HG03457 (cell line): ENCODE data around the gene SRM.
A peak's percentile ranks its signal among the peaks of the same experiment; 100 is the strongest.
"Not testable (repeated sequence)": the region's sequence is repeated elsewhere in the genome, so short reads cannot be mapped to it uniquely, and the experiment has no call there.

Experiments
- ATAC-seq: cut with Tn5 transposase; IDR thresholded peaks from one replicate; pipeline ENCODE4 v1.9.1; 2021; ENCODE audit warnings: moderate number of reproducible peaks; ENCODE audit not compliant: unreplicated experiment

SRM gene

GRCh38 chr1:11059968-11060830, at the start of gene SRM:
Gene SRM (minus strand): TSS chr1:11060018. CDS start chr1:11059943, 75 bp downstream.
- ATAC-seq: peak; percentile 77

GRCh38 chr1:11109047-11109760, 49.4 kb upstream of the SRM start:
- no peak for ATAC-seq

GRCh38 chr1:11107599-11107998, 47.8 kb upstream of the SRM start:
- no peak for ATAC-seq

GRCh38 chr1:11105586-11105985, 45.8 kb upstream of the SRM start:
- no peak for ATAC-seq

GRCh38 chr1:11101347-11101746, 41.5 kb upstream of the SRM start:
- no peak for ATAC-seq

- ATAC-seq: not testable (repeated sequence)
Observed at GRCh38 chr1:11100806-11101205, 41.0 kb upstream of the SRM start.

GRCh38 chr1:11100149-11100493, 40.3 kb upstream of the SRM start:
- ATAC-seq: no peak

- ATAC-seq: peak; percentile 66
Observed at GRCh38 chr1:11099310-11100148, 39.7 kb upstream of the SRM start, which contains the start of gene EXOSC10. Gene EXOSC10 (minus strand): TSS chr1:11099869. CDS start chr1:11099831, 38 bp downstream.

GRCh38 chr1:11098931-11099309, 39.1 kb upstream of the SRM start:
- no peak for ATAC-seq

GRCh38 chr1:11083784-11084183, 24.0 kb upstream of the SRM start:
- ATAC-seq: not testable (repeated sequence)

GRCh38 chr1:11080931-11081330, 21.1 kb upstream of the SRM start:
- ATAC-seq: no peak

GRCh38 chr1:11078631-11079030, 18.8 kb upstream of the SRM start:
- no peak for ATAC-seq

GRCh38 chr1:11073398-11073797, 13.6 kb upstream of the SRM start:
- ATAC-seq: not testable (repeated sequence)

- no peak for ATAC-seq
Observed at GRCh38 chr1:11072216-11072917, 12.5 kb upstream of the SRM start.

GRCh38 chr1:11071463-11072215, 11.8 kb upstream of the SRM start:
- ATAC-seq: no peak

- ATAC-seq: no peak
Observed at GRCh38 chr1:11070876-11071275, 11.1 kb upstream of the SRM start.

GRCh38 chr1:11068600-11069473, 9.0 kb upstream of the SRM start:
- no peak for ATAC-seq

- ATAC-seq: no peak
Observed at GRCh38 chr1:11067716-11068599, 8.1 kb upstream of the SRM start.
